NCI-H526 (cell line): ENCODE data around the gene USP2.

Experiments used
- DNase-seq, 2 experiments: peaks; one replicate each; lab custom pipeline; 2025; lab: John Stamatoyannopoulos, UW

Gene USP2

GRCh38 chr11:119363081-119363850 is 18.2 kb downstream of the USP2 start:
- DNase-seq = peak in 1 of 2 experiments; percentile 67

DNA sequence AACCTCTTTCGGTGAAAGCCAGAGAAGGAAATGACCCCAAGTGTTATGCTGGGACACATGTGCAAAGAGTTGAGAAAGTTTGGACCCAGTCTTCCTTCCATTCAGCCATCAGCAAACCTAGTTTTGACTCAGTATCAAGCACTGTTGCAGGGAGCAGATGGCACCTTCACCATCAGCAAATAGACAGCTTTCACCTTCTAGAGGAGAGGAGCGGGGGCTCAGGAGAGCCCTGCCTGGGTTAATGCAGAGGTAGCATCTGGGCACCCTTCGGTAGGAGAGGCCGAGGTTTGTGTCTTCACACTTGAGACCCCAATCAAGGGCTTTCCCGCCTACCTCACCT is 18.8 kb downstream of the USP2 start:
- no peak for DNase-seq

- DNase-seq = no peak
Observed at GRCh38 chr11:119361941-119362725, 19.4 kb downstream of the USP2 start.

GRCh38 chr11:119361056-119361787 is 20.3 kb downstream of the USP2 start:
- peak; percentile 70 to 83 for DNase-seq

DNA sequence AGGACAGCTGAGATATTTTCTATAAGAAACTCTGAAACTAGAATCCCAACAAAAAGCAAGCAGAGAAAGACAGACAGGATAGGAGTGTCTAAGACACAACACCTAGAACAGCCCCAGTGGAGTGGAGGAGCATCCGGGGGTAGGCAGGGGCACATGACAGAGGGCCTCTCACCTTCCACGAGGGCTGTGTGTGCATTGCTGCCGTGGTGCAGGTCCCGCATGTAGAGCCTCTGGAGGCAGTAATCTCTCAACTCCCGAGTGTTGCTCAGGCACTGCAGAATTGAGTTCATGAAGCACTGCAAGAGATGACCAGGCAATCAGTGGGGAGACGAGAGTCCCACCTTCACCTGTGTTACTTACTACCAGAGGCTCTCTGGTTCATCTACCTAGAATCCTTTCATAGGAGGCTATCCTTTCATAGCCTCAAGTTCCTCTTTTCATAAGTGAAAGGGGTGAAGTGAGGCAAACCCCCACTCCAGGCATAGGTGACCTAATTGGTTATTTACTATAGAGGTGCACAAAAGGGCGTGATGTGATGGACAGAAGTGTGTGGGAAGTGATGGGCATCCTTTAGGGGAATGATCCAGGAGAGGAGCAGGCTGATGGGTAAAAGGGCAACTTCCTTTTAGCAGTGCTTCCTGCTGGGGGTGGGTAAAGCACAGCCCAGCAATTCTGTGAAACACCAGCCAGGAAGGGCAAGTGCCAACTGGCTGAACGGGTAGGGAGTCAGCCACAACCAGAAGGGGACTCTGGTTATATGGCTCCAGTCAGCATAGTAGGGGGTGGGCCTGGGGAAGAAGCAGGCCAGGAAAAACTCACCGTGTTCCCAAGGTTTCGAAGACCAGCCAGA is 21.9 kb downstream of the USP2 start:
- no peak for DNase-seq

- DNase-seq = no peak
Observed at GRCh38 chr11:119357074-119357473, 24.4 kb downstream of the USP2 start.

GRCh38 chr11:119356349-119357031 is 25.0 kb downstream of the USP2 start:
- DNase-seq = peak; percentile 62 to 93

DNA sequence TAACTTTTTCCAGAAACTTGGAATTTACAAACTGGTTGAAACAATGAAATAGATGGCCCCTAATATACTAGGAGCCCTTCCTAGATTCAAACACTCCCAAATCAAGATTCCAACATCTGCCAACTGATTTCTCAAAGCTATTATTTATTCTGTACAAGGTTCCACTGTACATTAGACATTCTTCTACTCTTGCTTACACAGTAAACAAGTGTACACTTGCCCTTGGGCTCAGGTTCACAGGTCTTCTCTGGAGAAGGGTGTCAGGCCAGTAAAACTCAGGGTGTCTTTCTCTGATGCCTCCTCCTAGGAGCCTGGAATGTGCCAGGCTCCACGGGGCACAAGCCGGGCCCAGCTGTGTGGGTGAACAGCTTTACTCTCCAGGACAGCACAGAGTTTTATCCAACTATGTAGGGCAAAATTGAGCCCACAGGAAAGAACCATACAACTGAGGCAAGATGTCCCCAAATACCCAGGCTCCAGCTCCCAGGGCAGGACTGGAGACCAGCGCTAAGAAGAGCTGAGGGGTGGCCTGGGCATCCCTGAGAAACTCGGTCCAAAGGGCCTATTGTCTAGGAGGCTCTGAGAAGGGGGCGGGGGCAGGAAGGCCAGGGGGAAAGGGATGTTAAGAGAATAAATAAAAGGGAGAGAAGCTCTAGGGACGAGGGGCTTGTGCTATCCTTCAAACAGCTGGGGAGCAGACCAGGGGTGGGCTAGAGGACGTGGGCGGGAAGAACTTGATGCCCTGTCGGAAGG is 26.2 kb downstream of the USP2 start:
- no peak for DNase-seq

DNA sequence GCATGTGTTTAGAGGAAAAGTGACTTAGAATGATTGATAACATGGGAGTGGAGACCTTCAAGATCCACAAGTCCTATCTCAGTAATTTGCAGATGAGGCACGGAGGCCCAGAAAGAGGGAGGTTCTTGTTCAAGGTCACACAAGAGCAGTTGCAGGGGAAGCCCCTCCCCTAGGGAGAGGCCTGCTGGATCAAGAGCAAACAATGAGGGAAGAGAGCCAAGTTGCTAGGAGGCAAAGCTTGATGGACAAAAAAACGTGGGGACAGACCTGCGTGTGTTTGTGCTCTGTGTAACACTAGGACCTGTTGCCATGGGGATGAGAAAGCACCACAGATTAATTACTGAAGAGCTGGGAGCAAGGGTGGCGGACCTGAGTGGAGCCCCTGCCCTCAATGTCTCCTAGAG is 28.6 kb downstream of the USP2 start:
- DNase-seq = peak; percentile 69 to 71

GRCh38 chr11:119351232-119351631 is 30.3 kb downstream of the USP2 start:
- DNase-seq = no peak

DNA sequence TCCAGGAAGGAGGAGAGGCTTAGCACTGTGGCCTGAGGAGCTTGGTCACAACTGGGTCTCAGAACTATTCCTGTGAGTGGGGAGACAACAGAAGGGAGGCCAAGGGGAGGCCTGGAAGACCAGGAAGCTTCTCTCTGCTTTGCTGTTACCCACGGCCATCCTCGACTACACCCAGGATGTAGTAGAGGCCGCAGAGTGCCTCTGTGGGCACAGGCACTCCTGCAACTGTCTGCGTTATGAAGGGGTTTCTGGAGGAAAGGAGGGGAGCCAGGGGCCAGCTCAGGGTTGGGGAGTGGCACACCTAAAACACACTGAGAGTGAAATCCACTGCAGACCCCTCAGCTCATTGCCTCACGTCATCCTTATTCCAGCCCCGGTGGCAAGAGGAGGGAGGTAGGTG is 31.2 kb downstream of the USP2 start:
- no peak for DNase-seq

GRCh38 chr11:119347940-119348605 is 33.4 kb downstream of the USP2 start:
- DNase-seq = peak in 1 of 2 experiments; percentile 55

DNA sequence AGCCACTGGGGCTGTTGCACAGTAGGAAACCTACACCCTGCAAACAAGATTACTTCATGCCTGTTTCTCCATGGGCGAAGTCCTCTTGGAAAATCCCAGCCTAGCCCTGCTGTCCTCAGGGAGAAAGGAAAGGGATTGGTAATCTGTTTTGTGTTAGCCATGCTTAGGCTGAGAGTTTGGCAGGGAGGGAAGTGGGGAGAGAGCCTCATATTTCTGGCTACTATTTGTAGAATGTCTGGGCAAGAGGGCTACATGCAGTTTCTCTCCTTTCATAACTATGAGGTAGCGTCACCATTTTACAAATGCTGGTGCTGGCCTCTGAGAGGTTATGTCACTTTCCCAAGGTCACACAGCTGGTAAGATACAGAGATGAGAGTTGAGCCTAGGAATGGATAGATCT is 34.2 kb downstream of the USP2 start:
- DNase-seq = no peak

GRCh38 chr11:119346605-119347004 is 34.9 kb downstream of the USP2 start, which contains the start of gene MFRP:
MFRP (minus strand) TSS chr11:119346705; CDS start chr11:119346513, 192 bp downstream.
- no peak for DNase-seq

DNA sequence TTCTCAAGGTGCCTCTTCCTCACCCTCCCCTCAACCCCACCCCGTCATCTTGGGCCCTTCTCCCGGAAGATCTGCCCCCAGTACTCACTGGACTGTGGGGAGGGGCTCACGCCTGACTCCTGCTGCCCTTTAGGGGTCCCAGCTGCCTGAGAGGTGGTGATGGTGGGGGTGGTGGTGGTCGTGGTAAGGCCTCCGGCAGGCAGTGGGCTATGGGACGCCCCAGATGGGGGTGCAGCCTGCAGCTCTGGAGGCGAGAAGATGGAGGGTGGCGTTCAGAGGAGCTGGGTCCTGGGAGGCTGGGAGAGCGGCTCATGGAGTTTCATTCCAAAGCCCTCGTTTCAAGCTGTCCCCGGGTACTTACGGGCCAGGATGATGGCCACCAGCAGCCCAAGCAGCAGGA is 35.8 kb downstream of the USP2 start:
- DNase-seq = no peak

- DNase-seq = no peak
Observed at GRCh38 chr11:119344291-119345010, 37.0 kb downstream of the USP2 start.

DNA sequence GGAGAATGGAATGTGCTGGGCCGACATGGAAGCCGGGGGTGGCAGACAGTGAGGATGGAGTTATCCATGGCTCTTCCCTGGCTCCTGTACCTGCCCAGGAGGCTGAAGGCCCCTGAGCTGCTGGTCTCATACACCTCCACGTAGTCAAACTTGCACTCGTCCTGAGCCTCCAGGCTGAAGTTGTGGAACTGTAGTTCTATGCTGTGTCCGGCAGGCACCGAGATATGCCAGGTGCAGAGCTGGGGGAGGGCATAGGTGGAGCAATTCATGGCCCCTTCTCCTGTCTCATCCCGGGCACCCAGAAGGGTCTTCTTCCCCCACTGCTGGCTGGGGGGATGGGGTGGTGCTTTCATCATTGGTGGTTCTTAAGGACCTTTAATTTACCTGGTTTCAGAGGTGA is 37.8 kb downstream of the USP2 start:
- DNase-seq = no peak

DNA sequence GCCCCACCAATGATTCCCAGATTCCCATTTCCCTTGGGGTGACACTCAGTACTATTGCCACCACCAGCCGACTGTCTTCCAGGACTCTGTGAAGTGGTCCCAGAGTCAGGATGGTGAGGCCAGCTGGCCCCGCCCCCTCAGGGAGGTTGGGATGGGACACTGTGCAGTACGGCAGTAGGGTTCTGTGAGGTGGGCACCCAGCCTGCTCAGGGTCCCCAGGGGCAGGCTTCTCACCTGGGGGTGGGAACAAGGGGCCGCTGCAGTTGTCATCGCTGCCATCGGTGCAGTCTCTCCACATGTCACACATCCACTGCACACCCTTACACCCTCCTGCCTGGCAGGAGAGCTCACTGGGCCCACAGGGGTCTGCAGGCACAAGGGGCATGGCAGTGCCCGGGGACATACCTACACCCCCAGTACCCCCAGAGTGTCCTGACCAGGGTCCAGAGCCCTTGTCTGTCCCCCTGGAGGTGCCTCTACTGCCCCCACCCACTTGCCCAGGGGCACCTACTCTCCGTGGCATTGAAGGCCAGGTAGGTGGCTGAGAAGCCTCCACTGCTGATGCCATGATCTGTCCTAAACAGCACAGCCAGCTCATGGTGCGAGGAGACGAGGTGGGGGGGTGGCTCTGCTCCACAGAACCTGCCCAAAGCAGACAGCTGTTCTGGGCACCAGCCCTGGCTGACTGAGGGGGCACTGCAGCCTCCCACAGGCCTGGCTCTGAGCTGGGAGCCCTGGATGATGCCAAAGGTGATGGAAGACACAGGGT is 38.9 kb downstream of the USP2 start:
- DNase-seq = no peak

DNA sequence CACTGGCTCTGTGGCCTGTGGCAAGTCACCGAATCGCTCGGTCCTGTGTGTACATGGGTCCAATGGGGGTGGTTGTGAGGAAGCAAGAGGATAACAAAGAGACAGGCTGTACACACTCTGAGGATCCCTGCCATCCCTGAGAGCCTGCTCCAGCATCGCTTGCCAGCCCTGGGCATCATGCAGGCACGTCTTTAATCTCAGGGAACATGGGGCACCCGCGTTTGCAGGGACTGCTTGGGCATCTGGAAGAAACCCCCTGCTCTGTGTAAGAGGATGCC is 39.5 kb downstream of the USP2 start:
- DNase-seq = no peak
